HG02798 (cell line): ENCODE data around the gene HMGN4.
"Not testable (repeated sequence)": the region's sequence is repeated elsewhere in the genome, so short reads cannot be mapped to it uniquely, and the experiment has no call there.

ENCODE experiments used
- ATAC-seq: cut with Tn5 transposase; IDR thresholded peaks from one replicate; pipeline ENCODE4 v1.9.1; 2021; ENCODE audit warnings: mild to moderate bottlenecking; ENCODE audit not compliant: unreplicated experiment, poor library complexity

Gene HMGN4

DNA sequence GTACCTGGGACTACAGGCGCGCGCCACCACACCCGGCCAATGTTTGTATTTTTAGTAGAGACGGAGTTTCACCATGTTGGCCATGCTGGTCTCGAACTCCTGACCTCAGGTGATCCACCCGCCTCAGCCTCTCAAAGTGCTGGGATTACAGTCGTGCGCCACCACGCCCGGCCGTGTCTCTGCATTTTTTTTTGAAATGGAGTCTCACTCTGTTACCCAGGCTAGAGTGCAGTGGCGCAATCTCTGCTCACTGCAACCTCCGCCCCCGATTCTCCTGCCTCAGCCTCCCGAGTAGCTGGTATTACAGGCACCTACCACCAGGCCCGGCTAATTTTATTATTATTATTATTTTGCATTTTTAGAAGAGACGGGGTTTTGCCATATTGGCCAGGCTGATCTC, 9.2 kb downstream of the HMGN4 start:
- not testable (repeated sequence) for ATAC-seq

DNA sequence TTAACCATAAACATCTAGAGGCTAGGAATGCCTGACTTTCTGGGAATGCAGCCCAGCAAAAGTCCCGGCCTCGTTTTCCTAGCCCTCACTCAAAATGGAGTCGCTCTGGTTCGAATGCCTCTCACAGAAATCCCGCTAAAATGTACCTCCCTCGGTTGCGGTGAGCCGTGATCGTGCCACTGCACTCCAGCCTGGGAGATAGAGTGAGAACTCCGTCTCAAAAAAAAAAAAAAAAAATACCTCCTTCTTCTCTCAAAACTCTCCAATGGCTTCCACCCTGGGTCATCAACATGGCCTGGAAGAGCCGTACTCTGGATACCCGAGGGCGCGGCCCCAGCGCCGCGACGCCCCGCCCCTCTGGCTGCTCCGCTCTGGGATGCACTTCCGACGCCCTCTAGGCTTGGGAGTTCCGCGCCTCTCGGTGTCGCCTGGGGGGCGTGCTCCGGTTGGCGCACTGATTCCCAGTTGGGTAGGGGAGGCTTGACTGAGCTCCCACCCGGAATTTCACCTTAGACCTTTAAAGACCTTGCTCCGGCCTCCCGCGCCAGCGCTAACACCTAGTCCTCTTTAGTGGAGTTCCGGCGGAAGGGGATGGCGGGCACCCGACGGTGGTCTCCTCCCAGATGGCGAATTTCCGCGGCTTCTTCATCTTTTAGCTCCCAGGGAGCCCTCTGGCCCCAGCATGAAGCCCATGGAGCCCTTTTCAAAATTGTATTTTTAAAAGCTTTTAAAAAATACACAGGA, 12.3 kb downstream of the HMGN4 start:
- ATAC-seq: peak; percentile 33

GRCh38 chr6:26552205-26552604, 14.0 kb downstream of the HMGN4 start:
- ATAC-seq: no peak

DNA sequence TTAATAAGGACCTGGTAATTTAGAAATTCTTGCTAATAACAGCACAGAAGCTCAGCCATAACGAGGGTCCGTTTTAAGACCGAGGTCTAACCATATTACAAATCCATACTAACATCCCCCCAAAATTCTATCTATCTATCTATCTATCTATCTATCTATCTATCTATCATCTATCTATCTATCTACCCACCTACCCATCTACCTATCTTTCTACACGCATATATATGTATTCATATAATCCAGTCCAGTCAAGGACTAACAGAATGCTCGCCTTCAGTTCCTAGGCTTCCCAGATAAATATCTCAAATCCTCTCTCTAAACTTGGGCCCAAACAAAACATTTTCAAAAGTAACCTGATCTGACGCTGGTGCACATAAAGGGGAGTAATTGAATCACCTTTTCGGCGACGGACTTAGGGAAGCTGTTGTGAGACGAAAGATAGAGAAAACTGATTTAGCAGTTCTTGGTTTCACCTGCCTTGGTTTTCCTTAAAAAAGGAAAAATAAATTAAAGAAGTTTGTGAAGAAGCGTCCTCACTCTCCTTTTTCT, 14.5 kb downstream of the HMGN4 start:
- no peak for ATAC-seq

- ATAC-seq: peak; percentile 36
These were observed 15.1 kb downstream of the HMGN4 start for GRCh38 chr6:26553264-26553634.

- ATAC-seq: peak; percentile 53
These were observed 15.7 kb downstream of the HMGN4 start for GRCh38 chr6:26553635-26554446.

DNA sequence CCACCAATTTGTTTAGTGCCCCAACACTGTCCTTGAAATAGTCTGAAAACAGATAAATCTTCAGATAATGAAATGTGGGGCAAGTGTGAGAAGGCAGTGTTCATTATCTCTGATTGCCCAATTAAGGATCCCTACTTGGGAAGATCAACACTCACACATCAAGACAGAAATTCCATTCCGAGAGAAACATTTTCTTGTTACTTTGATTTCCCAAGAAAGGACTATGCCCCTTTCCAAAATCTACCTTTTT, 16.2 kb downstream of the HMGN4 start:
- no peak for ATAC-seq

DNA sequence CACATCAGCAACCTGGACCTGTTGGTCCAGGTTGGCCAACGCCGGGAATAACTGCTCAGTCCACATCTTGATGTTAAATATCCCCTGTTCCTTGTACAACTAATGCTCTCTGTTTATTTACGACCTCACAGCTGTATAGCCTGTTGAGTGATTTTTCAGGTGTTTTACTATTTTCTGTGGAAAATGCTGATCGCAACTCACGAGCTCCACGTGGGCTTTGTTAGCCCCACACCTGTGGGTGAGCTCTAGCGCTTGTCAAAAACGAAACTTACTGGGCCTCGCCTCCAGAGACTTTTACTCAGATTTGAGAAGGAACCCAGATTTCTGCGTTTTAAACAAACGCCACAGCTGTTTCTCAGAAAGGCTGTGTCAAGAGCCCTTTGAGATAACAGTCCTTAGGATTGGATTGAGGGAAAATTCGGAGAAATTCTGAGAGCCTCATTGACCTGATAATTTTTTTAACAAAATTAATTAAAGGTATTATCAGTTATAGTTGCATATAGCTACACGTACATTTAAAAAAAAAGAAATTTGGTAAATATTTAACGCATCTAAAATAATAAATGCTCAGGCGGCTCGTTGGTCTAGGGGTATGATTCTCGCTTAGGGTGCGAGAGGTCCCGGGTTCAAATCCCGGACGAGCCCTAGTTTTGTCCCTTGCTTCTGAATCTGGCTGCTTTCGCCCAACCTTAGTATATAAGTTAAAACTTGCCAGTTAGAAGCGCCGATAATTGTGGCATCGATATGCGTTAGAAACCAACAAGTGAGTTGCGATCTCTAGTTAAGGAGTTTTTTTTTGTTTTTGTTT, 16.7 kb downstream of the HMGN4 start:
- ATAC-seq: peak; percentile 26

- no peak for ATAC-seq
These were observed 17.5 kb downstream of the HMGN4 start for GRCh38 chr6:26555505-26556262.

GRCh38 chr6:26556263-26557070, 18.3 kb downstream of the HMGN4 start:
- ATAC-seq: no peak

- ATAC-seq: no peak
These were observed 23.6 kb downstream of the HMGN4 start for GRCh38 chr6:26561533-26562466.

DNA sequence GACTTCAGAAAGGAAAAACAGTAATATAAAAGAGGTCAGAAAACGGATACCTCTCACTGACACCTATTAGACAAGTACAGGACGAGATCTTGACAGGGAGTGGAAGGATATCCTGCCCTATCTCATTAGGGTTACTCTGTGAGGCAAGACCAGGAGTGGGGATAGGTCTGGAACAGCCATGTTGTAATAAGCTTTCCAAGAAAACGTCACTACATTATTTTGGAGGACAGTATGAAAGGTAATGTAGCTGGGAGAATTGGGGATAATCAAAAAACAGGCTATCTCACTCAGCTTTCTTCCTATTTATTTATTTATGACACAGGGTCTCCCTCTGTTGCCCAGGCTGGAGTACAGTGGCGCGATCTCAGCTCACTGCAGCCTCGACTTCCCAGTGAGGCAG, 25.3 kb downstream of the HMGN4 start:
- no peak for ATAC-seq

DNA sequence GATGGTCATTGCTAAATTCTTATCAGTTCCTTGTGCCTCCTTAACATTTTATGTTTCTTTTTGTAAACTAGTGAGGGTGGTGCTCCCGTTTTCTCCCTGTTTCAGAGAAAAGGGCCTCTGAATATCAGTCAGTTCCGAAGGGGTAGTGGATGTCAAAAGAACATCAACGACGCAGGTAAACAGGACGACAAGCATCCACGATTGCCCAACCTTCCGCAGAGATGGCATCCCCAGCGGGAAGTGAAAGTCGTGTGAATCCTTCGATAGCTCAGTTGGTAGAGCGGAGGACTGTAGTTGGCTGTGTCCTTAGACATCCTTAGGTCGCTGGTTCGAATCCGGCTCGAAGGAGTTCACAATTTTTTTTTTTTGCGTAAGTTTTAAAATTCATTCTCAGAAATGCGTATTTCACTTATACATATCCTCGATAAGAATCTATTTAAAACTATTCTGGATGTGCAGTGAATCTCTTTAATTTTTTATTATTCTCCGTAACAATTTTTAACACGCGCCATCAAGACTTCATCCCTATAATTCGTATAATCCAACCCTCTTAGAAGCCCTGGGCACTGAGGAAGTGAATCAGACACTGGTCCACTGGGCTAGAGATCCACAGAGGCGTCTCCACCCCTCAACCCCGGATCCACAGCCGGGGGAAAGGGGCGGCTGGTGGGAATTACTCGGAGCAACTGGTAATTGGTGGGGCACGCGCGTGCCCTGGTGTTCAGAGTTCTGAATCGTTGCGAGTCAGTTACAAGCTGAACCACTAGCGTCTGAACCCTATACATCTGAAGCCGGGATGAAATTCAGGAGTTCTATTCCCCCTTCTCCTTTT, 30.7 kb downstream of the HMGN4 start:
- peak; percentile 72 for ATAC-seq

- ATAC-seq: no peak
These were observed 31.2 kb downstream of the HMGN4 start for GRCh38 chr6:26569433-26569764.

- no peak for ATAC-seq
These were observed 32.1 kb downstream of the HMGN4 start for GRCh38 chr6:26570027-26570809.

- ATAC-seq: no peak
These were observed 33.6 kb downstream of the HMGN4 start for GRCh38 chr6:26571592-26572296.
